ENCODE data around the gene PXDC1. TPM values are rescaled to one million over a fixed set of nuclear protein-coding genes. Genes with fewer than 3 reads are reported as not detected.

The PXDC1 gene
- total and polyA plus RNA-seq, 2 donors (not counting 3 experiments of a cell fraction or from before 2014, with no cell fraction given), result 60.9 to 121 TPM

DNA sequence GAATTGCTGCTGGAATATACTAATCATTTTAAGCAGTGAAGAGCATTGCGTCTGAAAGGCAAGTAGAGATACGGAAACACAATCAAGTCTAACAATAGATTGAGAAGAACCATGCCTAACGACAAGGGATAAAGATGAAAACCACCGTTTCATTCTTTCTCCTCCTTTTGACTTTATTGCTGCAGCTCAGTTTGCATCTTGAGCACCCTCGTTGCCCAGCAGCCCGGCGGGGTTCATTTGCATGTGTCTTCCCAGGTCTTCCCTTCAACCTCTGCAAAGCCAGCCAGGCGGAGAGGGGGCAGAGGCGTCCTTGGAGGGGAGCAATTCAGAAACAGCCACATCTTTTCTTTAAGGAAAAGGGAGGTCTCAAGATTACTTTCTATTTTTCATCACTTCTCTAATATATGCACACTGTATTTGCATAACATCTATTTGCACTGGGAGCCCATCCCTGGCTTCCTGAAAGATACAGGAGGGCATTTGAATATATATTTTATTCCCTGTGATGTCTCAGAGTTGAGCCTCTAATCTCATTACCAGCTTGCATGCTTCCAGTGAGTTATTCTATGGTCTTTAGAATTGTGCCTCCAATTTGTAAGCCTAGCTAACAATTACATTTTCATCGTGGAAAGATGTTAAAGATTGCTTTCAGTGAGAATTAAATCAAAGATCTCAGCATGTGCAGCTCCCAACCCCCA lies 18.7 kb upstream of the PXDC1 start:
- dilution Hi-C loops (cut with MboI; ENCODE audit: extremely low pct_ligation_motif_present, low sequenced_read_pairs) (no loop called here), intact Hi-C loops (cut with micrococcal nuclease) (no loop called here)
- Histone ChIP-seq H3K9ac (replicated peaks; ENCODE audit: extremely low read depth, insufficient read depth, low read length) (no peak overlapping the region), H3K79me2 (ENCODE audit: control insufficient read depth, insufficient read depth, low read length) (no peaks in the 10 kb centered on the region), H3K36me3 (ENCODE audit: control insufficient read depth in 2 of 2, extremely low read depth in 1 of 2, insufficient read depth in 2 of 2, low read length in 2 of 2) (no peaks in the 10 kb centered on the region), H2AFZ (ENCODE audit: low read depth, low read length) (no peak overlapping the region), H4K20me1 (replicated peaks; ENCODE audit: control insufficient read depth, extremely low read depth, insufficient read depth, low read length) (no peaks in the 10 kb centered on the region), H3K27ac (ENCODE audit: insufficient read depth, low read depth, low read length) (no peak overlapping the region), H3K4me2 (ENCODE audit: insufficient read depth, low read length) (no peak overlapping the region), H3K27me3 (ENCODE audit: control insufficient read depth in 2 of 2, insufficient read depth in 2 of 2, low read length in 2 of 2) (no peaks in the 10 kb centered on the region), H3K9me1 (replicated peaks; ENCODE audit: control insufficient read depth, extremely low read depth, insufficient read depth, low read length) (no peaks in the 10 kb centered on the region), H3K4me3 (replicated peaks in 1 of 3; ENCODE audit: insufficient read depth in 1 of 3, low read depth in 1 of 3, low read length in 3 of 3) (no peak overlapping the region), H3K4me1 (ENCODE audit: control insufficient read depth, extremely low read depth, insufficient read depth, low read length) (peaks cover 11% of the 10 kb centered on the region), H3K9me3 (replicated peaks; ENCODE audit: control insufficient read depth, insufficient read depth, low read length) (no peaks in the 10 kb centered on the region)
- TF ChIP-seq CTCF (IDR thresholded peaks at IDR 0.05; ENCODE audit: extremely low read depth in 1 of 2, insufficient read depth in 1 of 2, low read depth in 1 of 2, low read length in 2 of 2), result no peak
- TF ChIP-seq MYC (IDR thresholded peaks at IDR 0.05; ENCODE audit: low read depth, low read length), result no peak
- TF ChIP-seq, protein P1, sequence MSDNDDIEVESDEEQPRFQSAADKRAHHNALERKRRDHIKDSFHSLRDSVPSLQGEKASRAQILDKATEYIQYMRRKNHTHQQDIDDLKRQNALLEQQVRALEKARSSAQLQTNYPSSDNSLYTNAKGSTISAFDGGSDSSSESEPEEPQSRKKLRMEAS (IDR thresholded peaks at IDR 0.05; ENCODE audit: insufficient read depth, insufficient read length), result no peak
- no peak for TF ChIP-seq FOS (IDR thresholded peaks at IDR 0.05; ENCODE audit: borderline replicate concordance, insufficient read depth, low read length)
- TF ChIP-seq POLR2AphosphoS5 (IDR thresholded peaks at IDR 0.05; ENCODE audit: insufficient read depth, low read depth, low read length), result no peak
- no peak for TF ChIP-seq EZH2 (IDR thresholded peaks at IDR 0.05; ENCODE audit: borderline replicate concordance, low read depth, low read length, severe bottlenecking)
- no peak for TF ChIP-seq POLR2A (IDR thresholded peaks at IDR 0.05; ENCODE audit: low read depth, low read length)
- TF ChIP-seq JUN (IDR thresholded peaks at IDR 0.05; ENCODE audit: borderline replicate concordance, insufficient read depth, insufficient read length, low read depth), result no peak
- no peak for TF ChIP-seq GATA2 (IDR thresholded peaks at IDR 0.05; ENCODE audit: insufficient read depth, insufficient read length, low read depth, low read length)
- no TSS peak for BruUV-seq (replicated peaks)
- no peak for DNase-seq (ENCODE audit: low read depth, low spot score)
- FAIRE-seq, result no peak
- CTCF ChIA-PET, result interaction anchor here (0.7 kb wide), 1 partner anchor 39 kb away, joined by 3 read pairs; no protein-coding TSS in a partner anchor
- POLR2A ChIA-PET, result no interaction called here

Measured in endothelial cell of umbilical vein (primary cell).